ENCODE data around the gene RSL24D1. TPM values are rescaled to one million over a fixed set of nuclear protein-coding genes. Genes with fewer than 3 reads are reported as not detected.

RSL24D1 gene
- total RNA-seq, 1 experiment from 2014 or later = 111 TPM

- no peak overlapping the region for H2BK15ac ChIP-seq (ENCODE audit: low read depth, low read length)
- H2BK12ac ChIP-seq (ENCODE audit: insufficient read length, low read depth, low read length) = no peak overlapping the region
- no peaks in the 10 kb centered on the region for H3K79me2 ChIP-seq (ENCODE audit: insufficient read depth, low read length)
- no peak overlapping the region for H3T11ph ChIP-seq (ENCODE audit: low read length)
- H3K4ac ChIP-seq (ENCODE audit: low read depth, low read length) = no peak overlapping the region
- H4K91ac ChIP-seq (ENCODE audit: insufficient read length, low read depth, low read length) = no peak overlapping the region
- no peak overlapping the region for H4K8ac ChIP-seq (replicated peaks; ENCODE audit: insufficient read length, low read depth, low read length)
- Mint-ChIP-seq H3K36me3 (ENCODE audit: insufficient read depth in 1 of 3, low read depth in 3 of 3) (no peaks in the 10 kb centered on the region), H3K4me1 (no peaks in the 10 kb centered on the region), H3K27me3 (ENCODE audit: low read depth) (no peaks in the 10 kb centered on the region; the same call in 1 of the 2 replicates), H3K4me3 (no peak overlapping the region), H3K27ac (no peak overlapping the region), H3K9me3 (peaks cover 0 to 2% of the 10 kb centered on the region in 2 experiments; a peak in 2 of 5 replicates)
- no peak overlapping the region for H3K56ac ChIP-seq (ENCODE audit: insufficient read length, low read depth, low read length)
- no peaks in the 10 kb centered on the region for H3K79me1 ChIP-seq (ENCODE audit: insufficient read depth, low read depth, low read length, poor library complexity, severe bottlenecking)
- no peak overlapping the region for H4K5ac ChIP-seq (ENCODE audit: insufficient read length, low read depth, low read length)
- H3K18ac ChIP-seq (ENCODE audit: insufficient read length, low read depth, low read length) = no peak overlapping the region
- TF ChIP-seq, protein P1, sequence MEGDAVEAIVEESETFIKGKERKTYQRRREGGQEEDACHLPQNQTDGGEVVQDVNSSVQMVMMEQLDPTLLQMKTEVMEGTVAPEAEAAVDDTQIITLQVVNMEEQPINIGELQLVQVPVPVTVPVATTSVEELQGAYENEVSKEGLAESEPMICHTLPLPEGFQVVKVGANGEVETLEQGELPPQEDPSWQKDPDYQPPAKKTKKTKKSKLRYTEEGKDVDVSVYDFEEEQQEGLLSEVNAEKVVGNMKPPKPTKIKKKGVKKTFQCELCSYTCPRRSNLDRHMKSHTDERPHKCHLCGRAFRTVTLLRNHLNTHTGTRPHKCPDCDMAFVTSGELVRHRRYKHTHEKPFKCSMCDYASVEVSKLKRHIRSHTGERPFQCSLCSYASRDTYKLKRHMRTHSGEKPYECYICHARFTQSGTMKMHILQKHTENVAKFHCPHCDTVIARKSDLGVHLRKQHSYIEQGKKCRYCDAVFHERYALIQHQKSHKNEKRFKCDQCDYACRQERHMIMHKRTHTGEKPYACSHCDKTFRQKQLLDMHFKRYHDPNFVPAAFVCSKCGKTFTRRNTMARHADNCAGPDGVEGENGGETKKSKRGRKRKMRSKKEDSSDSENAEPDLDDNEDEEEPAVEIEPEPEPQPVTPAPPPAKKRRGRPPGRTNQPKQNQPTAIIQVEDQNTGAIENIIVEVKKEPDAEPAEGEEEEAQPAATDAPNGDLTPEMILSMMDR (conservative IDR thresholded peaks at IDR 0.05) = no peak
- no peak overlapping the region for H3K9ac ChIP-seq (ENCODE audit: extremely low read depth, insufficient read length, low read length)
- H4K20me1 ChIP-seq (ENCODE audit: control insufficient read depth, insufficient read depth, insufficient read length) = no peaks in the 10 kb centered on the region
- H3K4me2 ChIP-seq (ENCODE audit: insufficient read depth, insufficient read length, low read length) = no peak overlapping the region
- WGBS (ENCODE audit: extremely low coverage, insufficient read length, low lambda C conversion rate) = no CpG with 5 or more reads among the region's 4 CpGs
- H3K23ac ChIP-seq (ENCODE audit: insufficient read length, low read depth, low read length) = no peak overlapping the region
- H2AFZ ChIP-seq (ENCODE audit: low read length) = no peak overlapping the region
- no peaks in the 10 kb centered on the region for H3K4me1 ChIP-seq (ENCODE audit: insufficient read depth, low read length)
- H2BK120ac ChIP-seq (ENCODE audit: low read depth, low read length, poor library complexity, severe bottlenecking) = no peak overlapping the region
- H3K27me3 ChIP-seq (ENCODE audit: insufficient read depth, low read length) = no peaks in the 10 kb centered on the region
- H2BK20ac ChIP-seq (ENCODE audit: low read depth, low read length, poor library complexity, severe bottlenecking) = no peak overlapping the region
- no peaks in the 10 kb centered on the region for H3K9me3 ChIP-seq (ENCODE audit: control insufficient read depth, low read depth, low read length)
- H2BK5ac ChIP-seq (ENCODE audit: insufficient read length, low read length) = no peak overlapping the region
- no peak overlapping the region for H3K14ac ChIP-seq (ENCODE audit: insufficient read depth, low read length)
- no peak overlapping the region for H2AK5ac ChIP-seq (ENCODE audit: insufficient read length, low read length)
- no peak for DNase-seq
- no peak overlapping the region for H3K27ac ChIP-seq (ENCODE audit: insufficient read length, low read depth, low read length)
- no peaks in the 10 kb centered on the region for H3K23me2 ChIP-seq (ENCODE audit: insufficient read length, low read depth, low read length, poor library complexity, severe bottlenecking)
Observed at GRCh38 chr15:55204464-55204863, 7.7 kb upstream of the RSL24D1 start.

All from H9 (cell line).